HG03064 (cell line): Measurements from ENCODE around the gene CBLB.
"Not testable (repeated sequence)": the region's sequence is repeated elsewhere in the genome, so short reads cannot be mapped to it uniquely, and the experiment has no call there.

Experiments
- ATAC-seq: cut with Tn5 transposase; IDR thresholded peaks from one replicate; pipeline ENCODE4 v1.9.1; 2021; ENCODE audit warnings: low read depth; ENCODE audit not compliant: unreplicated experiment

CBLB gene

DNA sequence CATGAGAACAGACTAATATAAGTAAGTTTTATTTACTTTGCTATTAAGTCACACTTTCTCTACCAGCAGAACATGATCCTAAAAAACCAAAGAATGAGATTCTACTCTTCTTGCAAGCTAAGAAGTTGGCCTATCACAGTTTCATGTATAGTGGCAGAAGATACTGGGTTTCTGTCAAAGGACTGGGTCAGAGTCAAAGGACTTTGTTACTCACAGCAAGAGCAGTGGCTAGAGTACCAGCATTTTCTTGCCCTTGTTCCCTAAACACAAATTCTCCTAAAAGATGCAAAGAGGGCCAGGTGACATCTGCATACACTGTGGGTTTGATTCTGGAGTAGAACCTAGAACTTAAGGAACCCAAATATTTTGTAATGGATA lies 105.2 kb downstream of the CBLB start:
- ATAC-seq: no peak

DNA sequence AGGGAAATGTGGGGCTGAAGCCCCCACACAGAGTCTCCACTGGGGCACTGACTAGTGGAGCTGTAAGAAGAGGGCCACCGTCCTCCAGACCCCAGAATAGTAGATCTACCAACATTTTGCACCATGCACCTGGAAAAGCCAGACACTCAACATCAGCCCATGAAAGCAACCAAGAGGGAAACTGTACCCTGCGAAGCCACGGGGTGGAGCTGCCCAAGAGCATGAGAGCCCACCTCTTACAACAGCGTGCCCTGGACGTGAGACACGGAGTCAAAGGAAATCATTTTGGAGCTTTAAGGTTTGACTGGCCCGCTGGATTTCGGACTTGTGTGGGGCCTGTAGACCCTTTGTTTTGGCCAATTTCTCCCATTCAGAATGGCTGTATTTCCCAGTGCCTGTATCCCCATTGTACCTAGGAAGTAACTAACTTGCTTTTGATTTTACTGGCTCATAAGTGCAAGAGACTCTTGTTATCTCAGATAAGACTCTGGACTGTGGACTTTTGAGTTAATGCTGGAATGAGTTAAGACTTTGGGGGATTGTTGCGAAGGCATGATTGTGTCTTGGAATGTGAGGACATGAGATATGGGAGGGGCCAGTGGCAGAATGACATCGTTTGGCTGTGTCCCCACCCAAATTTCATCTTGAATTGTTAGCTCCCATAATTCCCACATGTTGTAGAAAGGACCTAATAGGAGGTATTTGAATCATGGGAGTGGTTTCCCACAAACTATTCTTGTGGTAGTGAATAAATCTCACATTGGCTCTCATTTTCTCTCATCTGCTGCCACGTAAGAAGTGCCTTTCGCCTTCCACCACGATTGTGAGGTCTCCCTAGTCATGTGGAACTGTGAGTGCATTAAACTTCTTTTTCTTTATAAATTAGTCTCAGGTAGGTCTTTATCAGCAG lies 105.8 kb downstream of the CBLB start:
- no peak for ATAC-seq

DNA sequence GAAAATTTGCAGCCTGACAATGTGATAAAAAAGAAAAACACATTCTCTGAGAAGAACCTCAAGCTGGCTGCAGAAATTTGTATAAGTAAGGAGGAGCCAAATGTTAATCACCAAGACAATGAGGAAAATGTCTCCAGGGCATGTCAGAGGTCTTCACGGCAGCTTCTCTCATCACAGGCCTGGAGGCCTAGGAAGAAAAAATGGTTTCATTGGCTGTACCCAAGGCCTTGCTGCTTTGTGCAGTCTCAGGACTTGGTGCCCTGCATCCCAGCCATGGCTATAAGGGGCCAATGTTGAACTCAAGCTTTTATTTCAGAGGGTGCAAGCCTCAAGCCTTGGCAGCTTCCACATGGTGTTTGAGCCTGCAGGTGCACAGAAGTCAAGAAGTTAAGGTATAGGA lies 106.6 kb downstream of the CBLB start:
- ATAC-seq: not testable (repeated sequence)

DNA sequence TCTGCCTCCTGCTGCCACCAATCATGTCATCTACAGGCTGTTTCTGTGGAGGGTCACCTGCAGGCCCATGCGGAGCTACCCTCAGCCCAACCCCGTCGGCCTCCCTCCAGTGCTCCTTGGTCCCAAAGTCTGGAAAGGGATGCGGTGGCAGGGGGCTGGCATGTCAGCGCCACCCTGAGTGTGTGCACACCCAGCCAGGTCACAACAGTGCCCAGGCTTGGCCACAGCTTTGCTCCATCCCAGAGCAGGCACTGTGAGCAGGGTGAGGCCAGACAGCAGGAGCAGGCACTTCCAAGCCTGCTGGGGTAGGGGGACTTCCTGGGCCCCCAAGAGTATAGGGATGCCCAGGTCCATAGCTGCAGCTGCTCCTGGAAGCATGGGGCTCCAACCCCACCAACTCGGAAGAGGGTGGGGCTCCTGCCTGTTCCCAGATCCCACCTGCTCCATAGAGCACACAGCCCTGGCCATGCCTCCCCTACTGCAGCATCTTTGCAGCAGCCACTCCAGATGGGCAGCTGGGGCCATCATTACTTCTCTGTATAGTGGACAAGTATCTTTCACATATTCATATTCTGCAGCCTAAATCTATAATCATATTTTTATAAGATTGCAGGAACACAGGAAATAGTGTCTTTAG lies 109.3 kb downstream of the CBLB start:
- ATAC-seq: no peak

DNA sequence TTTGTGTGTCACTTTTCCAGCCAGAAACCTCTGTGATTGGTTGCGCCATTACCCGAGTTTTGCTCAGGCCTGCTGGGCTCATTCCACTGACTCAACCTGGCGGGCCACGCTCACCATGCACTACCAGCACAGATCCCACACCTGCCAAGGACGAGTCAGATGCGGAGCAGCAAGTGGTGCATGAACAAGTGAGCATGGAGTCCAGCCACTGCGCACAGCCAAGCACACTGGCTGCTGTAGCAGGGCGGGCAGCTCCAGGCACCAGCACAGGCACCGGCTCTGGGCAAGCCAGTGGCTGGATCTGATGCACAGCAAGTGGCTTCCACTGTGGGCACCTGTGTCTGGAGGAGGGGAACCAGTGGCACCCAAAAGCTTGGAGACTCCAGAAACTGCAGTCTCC lies 110.4 kb downstream of the CBLB start:
- ATAC-seq: no peak

DNA sequence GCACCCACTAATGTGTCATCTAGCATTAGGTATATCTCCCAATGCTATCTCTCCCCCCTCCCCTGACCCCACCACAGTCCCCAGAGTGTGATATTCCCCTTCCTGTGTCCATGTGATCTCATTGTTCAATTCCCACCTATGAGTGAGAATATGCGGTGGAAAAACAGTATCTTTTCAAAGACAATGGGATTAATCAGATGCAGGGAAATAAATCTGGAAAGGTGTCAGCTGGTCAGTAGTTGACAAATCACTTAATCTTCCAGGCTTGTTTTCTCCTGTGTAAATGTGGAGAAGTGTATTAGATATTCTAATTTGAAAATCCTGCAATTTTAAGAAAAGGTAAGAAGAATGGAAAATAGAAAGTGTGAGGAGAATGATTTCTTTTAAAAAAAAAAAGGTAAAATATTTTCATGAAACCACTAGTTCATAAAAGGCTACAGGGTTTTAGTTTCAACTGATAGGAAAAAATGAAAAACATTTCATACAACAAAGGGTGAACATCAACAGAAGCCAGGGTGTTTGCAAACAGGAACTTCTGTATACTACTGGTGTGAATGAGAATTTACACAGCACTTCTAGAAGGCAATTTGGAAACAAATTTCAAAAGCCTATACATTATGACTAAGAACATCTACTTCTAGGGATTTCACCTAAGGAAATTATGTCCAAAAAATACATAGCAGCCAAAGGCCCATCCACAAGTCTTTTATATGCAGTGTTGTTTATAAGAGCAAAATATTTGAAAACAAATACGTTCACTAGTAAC lies 113.5 kb downstream of the CBLB start:
- ATAC-seq: no peak

DNA sequence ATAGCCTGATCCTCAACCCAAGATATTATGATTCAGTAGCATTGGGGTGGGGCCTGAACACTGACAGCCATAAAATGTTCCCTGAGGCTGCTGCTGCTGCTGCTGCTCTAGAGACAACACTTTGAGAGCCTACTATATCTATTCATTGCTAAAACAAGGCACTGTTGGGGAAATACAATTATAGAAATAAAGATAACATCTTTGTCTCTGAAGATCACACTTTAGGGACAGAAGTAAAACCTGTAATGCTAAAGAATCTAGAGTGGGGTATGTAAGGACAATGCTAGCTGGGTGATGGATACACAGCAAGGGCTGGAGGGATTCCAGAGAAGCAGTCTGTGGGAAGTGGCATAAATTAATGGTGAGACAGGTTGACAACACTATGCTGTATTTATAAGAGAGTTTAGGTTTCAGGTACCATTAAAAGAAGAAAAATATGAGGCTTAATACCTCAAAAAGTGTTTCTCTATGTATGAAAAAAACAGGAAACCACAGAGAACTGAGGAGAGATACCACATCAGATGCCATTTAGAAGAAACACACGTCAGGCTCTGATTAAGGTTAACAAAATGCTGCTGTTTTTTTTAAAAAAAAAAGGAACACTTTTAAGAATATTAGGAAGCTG lies 115.9 kb downstream of the CBLB start:
- ATAC-seq: peak; percentile 60

DNA sequence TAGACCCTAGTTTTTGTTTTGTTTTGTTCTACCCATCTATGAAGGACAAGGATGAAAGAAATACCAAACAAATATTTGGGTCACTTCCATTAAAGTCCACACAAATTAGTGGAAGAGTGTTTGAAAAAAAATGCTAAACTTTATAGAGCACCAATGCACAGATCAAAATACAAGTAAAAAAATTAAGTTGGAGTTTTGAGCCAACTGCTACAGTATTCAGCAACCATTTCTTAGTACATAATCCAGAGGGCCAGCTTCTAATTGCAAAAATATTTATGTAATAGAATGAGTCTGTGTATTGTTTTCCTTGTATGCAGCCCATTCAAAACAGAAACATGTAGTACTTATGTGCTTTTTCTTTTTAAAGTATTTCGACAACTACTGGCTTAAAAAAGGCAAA lies 121.1 kb downstream of the CBLB start:
- no peak for ATAC-seq

DNA sequence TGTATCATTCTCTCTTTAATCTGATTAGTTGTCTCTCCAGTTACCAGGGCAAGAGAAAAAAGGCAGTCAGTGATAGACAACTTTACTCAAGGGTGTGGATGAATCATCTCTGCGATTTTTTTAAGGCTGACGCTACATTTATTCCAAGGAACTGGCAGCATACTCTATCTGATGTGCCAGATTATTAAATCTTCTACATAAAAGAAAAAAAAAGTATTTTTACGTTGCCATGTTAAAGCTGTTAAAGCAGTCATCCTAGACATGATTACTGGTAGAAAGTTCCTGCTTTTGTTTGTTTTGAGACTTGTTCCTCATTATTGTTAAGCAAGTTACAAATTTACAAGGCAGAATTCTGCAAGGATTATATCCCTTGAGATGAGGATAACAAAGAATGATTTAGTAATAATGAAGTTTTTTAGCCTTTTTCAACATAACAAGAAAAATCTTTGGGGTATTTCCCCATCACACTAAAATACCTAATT lies 121.7 kb downstream of the CBLB start:
- ATAC-seq: peak; percentile 13

DNA sequence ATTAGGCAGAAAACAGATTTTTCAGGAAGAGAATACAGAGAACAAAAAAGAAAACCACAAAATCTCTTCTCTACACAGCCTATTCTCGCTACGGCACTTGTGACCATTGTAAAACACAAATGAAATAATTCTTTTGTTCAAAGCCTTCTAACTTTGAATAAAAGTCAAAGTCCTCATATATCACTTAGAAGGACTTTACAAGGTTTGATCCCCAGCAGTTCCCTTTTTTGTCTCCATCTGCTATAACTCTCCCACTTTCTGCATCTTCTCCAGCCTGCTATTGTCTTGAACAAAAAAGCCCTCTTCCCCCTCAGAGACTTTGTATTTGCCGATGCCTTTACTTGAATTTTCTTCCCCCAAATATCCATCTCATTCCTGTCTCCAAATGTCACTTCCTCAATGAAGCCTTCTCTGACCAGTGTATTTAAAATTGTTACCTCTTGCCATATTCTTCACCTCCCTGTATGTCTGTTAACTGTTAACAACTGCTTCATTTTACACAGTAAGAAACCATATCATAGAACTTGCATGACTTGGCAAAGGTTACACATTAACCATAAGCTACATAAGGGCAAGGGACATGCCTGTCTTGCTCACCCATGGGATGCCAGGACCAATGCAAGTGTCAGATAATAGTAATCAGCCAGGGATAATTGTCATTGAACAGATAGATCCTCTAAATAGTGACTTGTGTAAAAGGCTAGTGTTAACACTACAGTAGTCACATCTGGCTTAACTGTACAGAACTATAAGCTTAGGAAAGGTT lies 122.4 kb downstream of the CBLB start:
- ATAC-seq: peak; percentile 72

DNA sequence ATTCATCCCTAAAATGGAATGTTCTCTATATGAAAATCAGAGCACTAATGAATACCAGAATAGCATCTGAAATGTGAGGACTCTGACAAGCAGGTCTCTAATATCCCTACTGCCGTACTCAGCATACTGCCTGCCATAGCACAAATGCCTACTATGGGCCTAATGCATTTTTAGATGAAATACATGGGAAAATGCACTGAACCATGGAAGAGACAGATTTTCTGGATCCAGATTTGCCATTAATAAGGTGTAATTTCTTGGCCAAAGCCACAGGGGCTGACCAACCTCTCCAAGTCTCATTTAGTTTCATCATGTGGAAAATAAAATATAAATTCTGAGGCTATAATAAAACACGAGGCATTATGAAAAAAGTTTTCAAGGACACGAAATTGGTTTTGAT lies 123.8 kb downstream of the CBLB start:
- ATAC-seq: no peak

DNA sequence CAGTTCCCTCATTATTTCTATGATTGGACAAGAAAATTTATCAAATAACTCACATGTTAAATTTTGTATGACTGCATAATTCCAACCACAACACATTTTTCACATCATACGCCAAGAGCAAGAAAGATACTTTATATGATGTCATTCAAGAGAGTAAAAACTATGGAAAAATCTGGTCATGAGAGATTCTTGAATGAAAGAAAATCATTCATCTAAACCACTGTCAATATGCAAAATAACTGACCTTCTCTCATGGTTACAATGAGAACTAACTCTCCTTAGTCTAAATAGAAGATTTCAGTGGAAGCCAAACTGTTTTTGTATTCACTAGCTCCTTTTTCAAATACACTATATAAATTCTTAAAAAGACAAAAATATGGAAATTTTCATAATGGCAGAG lies 124.6 kb downstream of the CBLB start:
- no peak for ATAC-seq

DNA sequence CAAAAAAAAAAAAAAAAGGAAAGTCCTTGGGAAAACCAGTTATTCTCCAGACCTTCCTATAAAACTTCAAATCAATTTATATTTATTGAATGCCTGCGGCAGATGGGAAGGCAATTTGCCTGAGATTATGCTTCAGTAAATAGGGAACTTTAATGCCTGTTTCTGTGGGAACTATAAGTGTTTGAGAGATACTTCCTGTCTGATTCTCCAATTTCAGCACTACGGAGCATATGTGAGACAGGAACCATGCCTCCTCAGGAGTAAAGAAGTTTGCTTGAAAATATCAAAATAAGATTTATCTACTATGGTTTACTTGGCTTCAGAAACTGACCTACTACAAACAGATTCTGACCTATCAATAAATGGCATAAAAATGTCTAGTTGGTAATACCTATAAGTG lies 135.5 kb downstream of the CBLB start:
- ATAC-seq: no peak

DNA sequence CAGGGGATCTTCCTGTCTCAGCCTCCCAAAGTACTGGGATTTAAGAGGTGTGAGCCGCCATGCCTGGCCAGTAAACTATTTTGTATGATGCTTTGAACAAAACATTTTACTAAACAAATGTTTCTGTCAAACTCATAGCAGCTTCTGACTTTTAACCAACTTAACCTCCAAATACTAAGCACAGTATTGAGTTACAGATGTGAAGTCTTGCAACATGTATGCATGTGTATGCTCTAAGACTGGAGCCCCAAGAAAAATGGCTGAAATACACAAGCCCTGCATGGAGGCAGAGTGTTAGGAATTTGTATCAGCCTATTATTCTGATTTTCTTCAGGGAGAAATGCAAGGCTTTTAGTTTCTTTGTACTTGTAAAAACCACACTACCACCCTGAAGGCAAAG lies 137.1 kb downstream of the CBLB start:
- ATAC-seq: no peak

DNA sequence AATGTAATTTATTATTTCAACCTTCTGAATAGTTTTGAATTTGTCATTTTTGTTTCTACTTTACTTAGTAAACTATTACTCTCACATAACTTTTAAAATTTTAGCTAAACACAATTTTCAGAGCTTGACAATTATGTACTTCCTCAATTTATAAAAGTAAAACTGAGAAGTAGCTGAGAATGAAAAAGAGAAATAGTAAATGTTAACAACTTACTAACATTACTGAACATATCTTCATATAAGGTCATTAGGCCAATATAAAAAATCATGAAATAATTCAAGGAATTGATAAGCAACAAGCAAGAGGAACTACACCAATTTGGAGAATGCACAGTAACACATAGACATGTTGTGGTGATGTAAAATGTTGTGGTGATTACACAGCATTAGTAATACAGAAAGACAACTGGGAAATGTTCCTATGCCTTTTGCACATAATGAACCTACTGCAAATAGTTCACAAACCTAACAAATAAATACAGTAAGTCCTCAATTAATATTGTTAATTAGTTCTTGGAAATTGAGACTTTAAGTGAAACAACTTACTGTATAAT lies 137.9 kb downstream of the CBLB start:
- ATAC-seq: no peak

DNA sequence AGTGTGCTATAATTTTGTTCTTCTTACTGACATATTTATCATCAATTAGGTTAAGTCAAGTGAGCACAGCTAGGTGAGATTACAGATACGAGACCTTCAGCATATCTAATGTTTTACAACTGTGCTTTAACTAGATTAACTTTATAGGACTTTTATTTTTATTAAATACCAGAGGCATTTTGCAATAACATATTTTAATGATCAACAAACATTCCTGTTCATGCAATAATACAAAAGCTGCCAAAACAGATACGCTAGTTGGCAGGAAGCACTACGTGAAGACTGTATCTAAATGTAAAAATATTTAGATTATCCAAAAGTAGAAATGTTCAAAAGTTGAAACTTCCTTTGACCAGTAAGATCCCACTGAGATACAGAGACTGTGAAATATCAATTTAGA lies 139.1 kb downstream of the CBLB start:
- ATAC-seq: no peak

DNA sequence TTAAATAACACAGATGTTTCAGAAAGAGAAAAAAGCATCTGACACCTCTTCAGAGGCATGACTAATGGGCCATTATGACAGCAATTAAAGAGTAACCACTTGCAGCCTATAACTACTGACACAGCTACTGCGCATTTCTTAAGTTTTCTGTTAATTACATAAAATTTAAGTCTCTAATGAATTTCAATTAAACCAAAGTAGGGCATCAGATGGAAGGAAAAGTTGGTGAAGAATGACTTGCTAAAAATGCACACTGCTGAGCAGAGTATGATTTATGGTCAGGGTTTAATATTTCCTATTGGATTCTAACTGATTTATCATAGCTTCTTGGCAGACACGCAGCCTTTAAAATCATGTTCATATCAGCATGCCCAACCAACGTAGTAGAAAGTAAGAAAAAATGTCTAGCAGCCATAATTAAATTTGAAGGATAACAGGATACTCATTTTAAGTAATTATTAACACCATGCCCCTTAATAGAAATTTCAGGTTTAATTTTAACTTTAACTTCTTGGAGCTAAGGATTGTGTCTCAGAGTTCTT lies 140.0 kb downstream of the CBLB start:
- no peak for ATAC-seq

DNA sequence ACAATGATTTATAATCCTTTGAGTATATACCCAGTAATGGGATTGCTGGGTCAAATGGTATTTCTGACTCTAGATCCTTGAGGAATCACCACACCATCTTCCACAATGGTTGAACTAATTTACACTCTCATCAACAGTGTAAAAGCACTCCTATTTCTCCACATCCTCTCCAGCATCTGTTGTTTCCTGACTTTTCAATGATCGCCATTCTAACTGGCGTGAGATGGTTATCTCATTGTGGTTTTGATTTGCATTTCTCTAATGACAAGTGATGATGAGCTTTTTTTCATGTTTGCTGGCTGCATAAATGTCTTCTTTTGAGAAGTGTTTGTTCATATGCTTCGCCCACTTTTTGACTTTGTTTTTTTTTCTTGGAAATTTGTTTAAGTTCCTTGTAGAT lies 141.8 kb downstream of the CBLB start:
- ATAC-seq: not testable (repeated sequence)

DNA sequence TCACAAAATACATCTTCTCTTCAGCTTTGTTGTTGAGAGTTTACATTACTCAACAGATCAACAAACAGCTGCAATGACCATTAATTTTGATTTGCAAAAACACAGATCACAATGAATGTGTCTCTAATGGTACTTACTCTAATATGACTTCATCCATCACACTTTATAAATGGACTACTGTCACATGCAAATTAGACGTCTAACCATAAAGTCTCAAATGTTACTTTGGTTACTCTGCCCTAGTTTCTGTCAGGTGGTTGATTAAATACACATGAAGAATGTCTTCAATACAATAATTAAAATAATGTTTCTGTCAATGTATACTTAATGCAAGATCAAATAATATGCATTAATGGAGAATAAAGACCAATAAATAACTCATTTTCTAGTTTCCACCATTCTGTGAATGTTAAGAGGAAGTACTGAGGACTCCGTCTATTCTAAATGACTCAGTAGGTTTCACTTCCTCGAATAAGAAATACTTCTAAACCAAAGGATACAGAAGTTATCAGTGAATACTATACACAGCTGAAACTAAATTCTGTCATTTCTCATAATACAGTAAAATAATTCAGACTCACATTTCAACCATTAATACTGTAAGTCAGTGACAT lies 145.8 kb downstream of the CBLB start:
- peak; percentile 100 for ATAC-seq
